HepG2 (cell line): Measurements from ENCODE around the gene DBNDD2.

Experiments used
- BCL3 ChIP-seq: sonication (generic); formaldehyde crosslinking; IDR thresholded peaks from 2 replicates; pipeline ENCODE4 v1.5.1; 2020; ENCODE audit warnings: mild to moderate bottlenecking, missing genetic modification reagents, moderate library complexity
- FOXM1 ChIP-seq: sonication (generic); formaldehyde crosslinking; IDR thresholded peaks from 2 replicates; pipeline ENCODE4 v1.5.0; 2020; ENCODE audit warnings: missing genetic modification reagents
- POLR2AphosphoS5 ChIP-seq: IDR thresholded peaks from 2 replicates; pipeline ENCODE4 v1.6.1; 2012; ENCODE audit warnings: low read depth, low read length
- TCF7L2 ChIP-seq: IDR thresholded peaks from 2 replicates; pipeline ENCODE4 v1.6.1; 2011; ENCODE audit warnings: mild to moderate bottlenecking, low read depth, low read length, moderate library complexity
- ZFX ChIP-seq: sonication (generic); formaldehyde crosslinking; IDR thresholded peaks from 2 replicates; pipeline ENCODE4 v1.4.0; 2020; ENCODE audit warnings: mild to moderate bottlenecking, low read depth, missing genetic modification reagents, moderate library complexity

GRCh38 chr20:45402946-45403345 is 5.1 kb upstream of the DBNDD2 start:
- no peak for TF ChIP-seq BCL3 (CRISPR knock-in tag)
- no peak for TF ChIP-seq POLR2AphosphoS5
- no peak for TF ChIP-seq FOXM1
- TF ChIP-seq TCF7L2, result no peak
- TF ChIP-seq ZFX (CRISPR knock-in tag), result no peak
